ENCODE measurements around the gene COQ5.
A peak's percentile ranks its signal among the peaks of the same experiment; 100 is the strongest.
"Not testable (repeated sequence)": the region's sequence is repeated elsewhere in the genome, so short reads cannot be mapped to it uniquely, and the experiment has no call there.

COQ5 gene

GRCh38 chr12:120528861-120529525, at the start of gene COQ5:
COQ5 (minus strand) TSS chr12:120529158; CDS start chr12:120529141, 17 bp downstream.
- peak; percentile 63 to 74 (median 69) for DNase-seq (ENCODE audit: low read depth in 2 of 3, low spot score in 2 of 3)

DNA sequence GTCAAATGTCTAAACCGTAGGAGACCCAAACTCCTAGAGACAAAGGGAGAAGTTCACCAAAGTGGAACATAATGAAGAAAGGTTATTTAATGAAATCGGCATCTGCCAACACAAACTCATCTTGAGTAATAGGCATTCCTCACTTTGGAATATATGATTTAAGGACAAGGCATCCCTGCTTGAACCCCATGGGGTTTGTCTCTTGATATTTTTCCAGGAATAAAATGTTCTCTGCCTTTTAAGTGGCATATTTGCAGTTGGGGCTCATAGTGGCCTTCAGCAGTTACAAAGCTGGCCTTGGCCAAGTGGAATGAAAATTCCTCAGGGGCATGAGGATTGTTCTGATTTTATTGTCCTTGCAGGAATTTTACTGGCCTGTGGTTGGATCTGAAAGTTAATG, 45.1 kb upstream of the COQ5 start:
- DNase-seq (ENCODE audit: low read depth in 2 of 3, low spot score in 2 of 3): no peak

DNA sequence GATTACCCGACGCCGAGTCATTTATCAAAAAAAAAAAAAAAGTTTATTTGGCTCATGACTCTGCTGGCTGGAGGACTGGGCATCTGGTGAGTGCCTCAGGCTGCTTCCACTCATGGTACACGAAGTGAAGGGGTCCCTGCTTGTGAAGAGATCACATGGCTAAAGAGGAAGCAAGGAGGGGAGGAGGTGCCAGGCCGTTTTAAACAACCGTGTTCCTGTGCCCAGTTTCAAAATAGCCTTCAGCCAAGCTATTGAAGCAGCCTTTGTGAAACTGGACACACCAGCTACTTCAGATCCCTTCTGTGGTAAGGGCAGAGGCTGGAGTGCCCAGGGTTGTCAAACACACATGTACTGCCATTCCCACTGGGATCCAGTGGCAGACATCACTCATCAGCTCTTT, 44.6 kb upstream of the COQ5 start:
- no peak for DNase-seq (ENCODE audit: low read depth in 2 of 3, low spot score in 2 of 3)

DNA sequence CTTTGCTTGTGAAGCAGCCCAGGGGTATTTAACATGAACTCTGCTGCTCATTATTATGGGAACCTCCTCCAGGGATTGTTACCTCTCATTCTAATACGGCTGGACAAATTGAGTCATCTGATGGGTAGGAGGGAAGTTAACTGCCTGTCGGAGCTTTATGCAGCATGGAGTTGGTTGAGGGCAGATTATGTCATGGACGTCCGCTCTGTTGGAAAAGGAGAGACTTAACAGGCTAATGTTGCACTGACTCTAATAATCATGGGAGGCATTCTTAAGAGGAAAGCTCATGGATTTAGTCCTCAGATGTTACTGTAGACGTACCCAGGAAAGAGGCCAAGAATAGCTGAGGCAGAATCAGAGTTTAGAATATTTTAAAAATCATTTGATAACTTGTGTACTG, 42.3 kb upstream of the COQ5 start:
- no peak for DNase-seq (ENCODE audit: low read depth in 2 of 3, low spot score in 2 of 3)

DNA sequence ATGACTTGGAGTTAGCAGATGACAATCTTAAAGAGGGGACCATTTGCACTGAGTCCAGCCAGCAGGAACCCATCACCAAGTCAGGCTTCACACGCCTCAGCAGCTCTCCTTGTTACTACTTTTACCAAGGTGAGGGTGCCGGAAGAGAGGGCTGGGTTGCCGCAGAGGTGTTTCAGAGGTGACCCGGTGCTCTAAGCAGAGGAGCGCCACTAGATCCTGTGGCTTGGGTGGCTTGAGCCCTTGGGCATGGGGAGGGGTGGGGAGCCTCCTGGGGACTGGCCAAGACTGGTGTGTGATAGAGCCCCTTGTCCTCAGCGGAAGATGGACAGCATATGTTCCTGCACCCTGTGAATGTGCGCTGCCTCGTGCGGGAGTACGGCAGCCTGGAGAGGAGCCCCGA, 34.5 kb upstream of the COQ5 start:
- DNase-seq (ENCODE audit: low read depth in 2 of 3, low spot score in 2 of 3): no peak

DNA sequence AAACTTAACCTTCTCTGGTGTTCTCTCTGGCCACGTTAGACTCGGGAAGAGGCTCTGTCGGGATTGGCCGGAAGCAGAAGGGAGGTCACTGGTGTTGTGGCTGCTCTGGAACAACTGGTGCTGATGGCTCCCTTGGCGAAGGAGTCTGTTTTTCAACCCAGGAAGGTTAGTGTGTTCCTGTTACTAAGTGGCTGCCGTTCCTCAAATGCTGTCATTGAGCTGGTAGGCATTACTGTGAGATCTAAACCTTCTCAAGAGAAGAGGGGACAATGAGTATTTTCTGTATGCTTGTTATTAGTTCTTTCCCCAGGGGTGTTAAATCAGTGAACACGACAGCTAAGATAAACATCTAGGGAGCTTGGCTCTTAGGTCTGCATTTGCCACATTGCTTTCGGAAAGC, 33.9 kb upstream of the COQ5 start:
- DNase-seq (ENCODE audit: low read depth in 2 of 3, low spot score in 2 of 3): no peak

- no peak for DNase-seq (ENCODE audit: low read depth in 2 of 3, low spot score in 2 of 3)
Observed at GRCh38 chr12:120557589-120557988, 28.6 kb upstream of the COQ5 start.

- no peak for DNase-seq (ENCODE audit: low read depth in 2 of 3, low spot score in 2 of 3)
Observed at GRCh38 chr12:120554678-120555077, 25.7 kb upstream of the COQ5 start.

GRCh38 chr12:120546050-120546386, 17.1 kb upstream of the COQ5 start:
- no peak for DNase-seq (ENCODE audit: low read depth in 2 of 3, low spot score in 2 of 3)

DNA sequence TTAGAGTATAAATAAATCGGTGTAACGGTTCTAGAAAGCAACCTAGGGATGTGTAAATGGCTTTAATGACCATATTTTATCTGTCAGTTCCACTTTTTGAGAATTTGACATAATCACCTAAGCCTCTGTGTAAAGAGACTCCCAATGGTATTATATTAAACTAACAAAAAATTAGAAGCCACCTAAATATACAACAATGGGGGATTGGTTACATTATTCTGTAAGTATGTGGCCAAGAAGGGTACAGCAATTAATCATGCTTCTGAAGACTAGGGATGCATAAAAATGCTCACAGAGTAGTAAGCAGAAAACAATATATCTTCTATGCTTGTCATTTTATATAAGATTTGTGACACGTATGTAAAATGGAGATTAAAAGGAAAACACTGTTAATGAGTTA, 15.7 kb upstream of the COQ5 start:
- no peak for DNase-seq (ENCODE audit: low read depth in 2 of 3, low spot score in 2 of 3)

- DNase-seq (ENCODE audit: low read depth in 2 of 3, low spot score in 2 of 3): no peak
Observed at GRCh38 chr12:120542166-120542565, 13.2 kb upstream of the COQ5 start.

DNA sequence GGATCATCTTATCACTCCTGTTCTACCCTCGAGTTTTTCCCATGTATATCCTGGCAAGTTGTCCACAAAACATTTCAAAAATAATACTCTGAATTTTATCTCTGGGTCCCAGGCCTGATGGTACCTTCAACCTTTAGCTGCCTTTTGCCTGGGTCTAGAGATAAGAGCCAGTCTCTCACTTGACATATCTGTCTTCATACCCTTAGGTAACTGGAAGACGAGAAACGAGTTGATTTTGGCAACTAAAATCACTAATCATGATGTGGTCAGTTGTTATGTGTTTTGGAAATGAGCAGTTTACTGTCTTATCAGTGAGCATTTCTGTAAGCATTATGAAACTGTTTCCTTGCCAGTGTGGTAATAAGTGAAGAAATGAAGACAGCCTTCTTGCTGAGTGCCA, 11.5 kb upstream of the COQ5 start:
- no peak for DNase-seq (ENCODE audit: low read depth in 2 of 3, low spot score in 2 of 3)

DNA sequence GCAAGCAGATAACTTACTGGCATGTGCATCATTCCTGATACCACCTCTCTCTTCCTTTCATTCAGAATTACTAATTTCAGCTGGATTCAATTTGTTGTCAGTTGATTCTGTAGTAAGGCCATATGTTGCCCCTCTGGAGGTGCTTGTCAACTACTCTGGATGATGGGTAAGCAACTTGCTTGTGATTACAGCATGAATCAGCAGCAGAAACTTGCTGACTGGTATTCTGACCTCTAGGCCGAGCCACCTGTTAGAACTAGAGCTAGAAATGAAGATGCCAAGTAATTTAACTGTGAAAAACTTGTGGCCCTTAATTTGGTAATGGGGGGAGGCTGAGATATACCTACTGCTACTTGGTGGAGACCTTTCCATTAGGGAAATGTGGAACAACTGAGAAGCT, 10.3 kb upstream of the COQ5 start:
- no peak for DNase-seq (ENCODE audit: low read depth in 2 of 3, low spot score in 2 of 3)

- DNase-seq (ENCODE audit: low read depth in 2 of 3, low spot score in 2 of 3): no peak
Observed at GRCh38 chr12:120538281-120539156, 9.6 kb upstream of the COQ5 start.

GRCh38 chr12:120537856-120538220, 8.9 kb upstream of the COQ5 start:
- no peak for DNase-seq (ENCODE audit: low read depth in 2 of 3, low spot score in 2 of 3)

GRCh38 chr12:120536064-120536791, 7.3 kb upstream of the COQ5 start:
- DNase-seq (ENCODE audit: low read depth in 2 of 3, low spot score in 2 of 3): no peak

DNA sequence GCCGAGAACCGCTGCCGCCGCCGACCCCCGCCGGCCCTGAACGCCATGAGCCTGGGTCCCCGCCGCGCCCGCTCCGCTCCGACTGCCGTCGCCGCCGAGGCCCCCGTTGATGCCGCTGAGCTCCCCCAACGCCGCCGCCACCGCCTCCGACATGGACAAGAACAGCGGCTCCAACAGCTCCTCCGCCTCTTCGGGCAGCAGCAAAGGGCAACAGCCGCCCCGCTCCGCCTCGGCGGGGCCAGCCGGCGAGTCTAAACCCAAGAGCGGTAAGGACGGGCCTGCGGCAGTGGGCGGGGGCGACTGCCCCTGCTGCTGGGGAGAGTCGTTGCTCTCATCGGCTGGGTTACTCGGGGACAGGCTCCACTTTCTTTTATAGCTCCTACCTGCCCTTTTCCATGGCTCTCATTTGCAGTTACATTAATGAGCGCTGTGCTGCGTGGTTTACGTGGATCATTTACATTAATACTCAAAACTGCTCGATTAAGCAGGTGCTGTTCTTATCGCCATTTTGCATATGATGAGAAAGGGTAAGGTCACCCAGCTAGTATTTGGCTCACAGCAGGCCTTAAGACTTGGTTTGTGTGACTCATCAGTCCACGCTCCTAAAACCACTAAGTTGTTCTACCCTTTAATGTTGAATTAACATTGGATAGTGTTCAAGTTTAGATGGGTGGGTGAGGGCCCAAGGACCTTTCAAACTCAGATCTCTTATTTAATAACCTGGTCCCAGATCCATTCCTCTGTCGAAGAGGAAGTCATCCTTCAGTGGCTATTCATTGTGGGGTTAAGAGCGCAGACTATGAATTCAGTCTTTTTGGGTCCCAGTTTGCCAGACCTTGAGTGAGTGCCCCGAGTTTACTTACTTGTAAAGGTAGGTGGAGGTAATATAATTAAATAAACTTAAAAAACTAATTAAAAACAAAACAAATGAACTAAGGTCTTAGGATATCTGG, 6.0 kb upstream of the COQ5 start:
- peak; percentile 18 to 51 (median 26) for DNase-seq (ENCODE audit: low read depth in 2 of 3, low spot score in 2 of 3)

GRCh38 chr12:120534203-120534702, 5.3 kb upstream of the COQ5 start, which contains the start of gene RNF10:
RNF10 (plus strand) TSS chr12:120534356; CDS start chr12:120534812, 456 bp downstream.
- peak in 2 of 3 experiments; percentile 35 to 59 for DNase-seq (ENCODE audit: low read depth in 2 of 3, low spot score in 2 of 3)

DNA sequence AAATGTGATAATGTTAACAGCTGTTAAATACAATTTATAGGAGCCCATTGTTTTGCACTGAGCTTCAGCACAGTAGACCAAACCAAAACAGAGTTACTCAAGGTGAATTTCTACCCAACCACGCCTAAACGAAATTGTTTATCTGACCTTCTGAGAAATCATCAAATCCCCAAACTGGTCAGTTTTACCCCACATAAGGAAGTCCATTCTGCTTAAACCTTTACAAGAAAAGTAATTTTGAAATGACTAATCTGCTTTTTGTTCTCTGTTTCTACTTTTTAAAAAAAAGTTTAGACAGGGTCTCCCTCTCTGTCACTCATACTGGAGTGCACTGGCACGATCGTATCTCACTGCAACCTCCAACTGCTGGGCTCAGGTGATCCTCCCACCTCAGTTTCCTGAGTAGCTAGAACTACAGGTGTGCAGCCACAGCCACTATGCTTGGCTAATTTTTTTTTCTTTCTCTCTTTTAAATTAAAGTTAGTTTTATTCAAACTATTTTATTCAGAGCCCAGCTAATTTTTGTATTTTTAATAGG, 3.8 kb upstream of the COQ5 start:
- no peak for DNase-seq (ENCODE audit: low read depth in 2 of 3, low spot score in 2 of 3)

GRCh38 chr12:120530418-120530761, 1.4 kb upstream of the COQ5 start:
- not testable (repeated sequence) for DNase-seq (ENCODE audit: low read depth in 2 of 3, low spot score in 2 of 3)
